Neuronal stem cell (in vitro differentiated cells): ENCODE measurements around the gene BIVM.
A peak's percentile ranks its signal among the peaks of the same experiment; 100 is the strongest.

ENCODE experiments used
- DNase-seq: peaks from one replicate; pipeline ENCODE4 v3.0.0-alpha.2; 2013; ENCODE audit warnings: low spot score
- H2AFZ ChIP-seq: one replicate; pipeline ENCODE4 v1.6.1; 2013; ENCODE audit warnings: mild to moderate bottlenecking, low read length, inconsistent platforms
- H2AK5ac ChIP-seq: 2 replicates; pipeline ENCODE4 v1.6.1; 2013; ENCODE audit warnings: low read depth, mild to moderate bottlenecking, inconsistent platforms, low read length, moderate library complexity, mixed read lengths
- H2BK120ac ChIP-seq: 2 replicates; pipeline ENCODE4 v1.6.1; 2013; ENCODE audit warnings: low read depth, mild to moderate bottlenecking, inconsistent platforms, low read length, moderate library complexity, mixed read lengths
- H2BK12ac ChIP-seq: one replicate; pipeline ENCODE4 v1.6.1; 2013; ENCODE audit warnings: low read length, inconsistent platforms
- H2BK15ac ChIP-seq: 2 replicates; pipeline ENCODE4 v1.6.1; 2013; ENCODE audit warnings: mild to moderate bottlenecking, low read length, inconsistent platforms, mixed read lengths
- H2BK5ac ChIP-seq: one replicate; pipeline ENCODE4 v1.6.1; 2013; ENCODE audit warnings: inconsistent platforms, mild to moderate bottlenecking, low read length, moderate library complexity
- H3K14ac ChIP-seq: one replicate; pipeline ENCODE4 v1.6.1; 2013; ENCODE audit warnings: low read length, inconsistent platforms
- H3K18ac ChIP-seq: 2 replicates; pipeline ENCODE4 v1.6.1; 2013; ENCODE audit warnings: low read length, inconsistent platforms
- H3K23ac ChIP-seq: 2 replicates; pipeline ENCODE4 v1.6.1; 2013; ENCODE audit warnings: low read depth, mild to moderate bottlenecking, mixed read lengths, low read length, inconsistent platforms; ENCODE audit not compliant: poor library complexity
- H3K27ac ChIP-seq: replicated peaks from 3 replicates; pipeline ENCODE4 v1.5.1; 2013; ENCODE audit warnings: low read length, inconsistent platforms
- H3K27me3 ChIP-seq, 3 experiments: 2 replicates each; pipeline ENCODE4 v1.6.1; 2013; ENCODE audit warnings: low read length in 3 of 3, mild to moderate bottlenecking in 2 of 3, inconsistent platforms in 1 of 3, low read depth in 1 of 3, mixed read lengths in 1 of 3, moderate library complexity in 1 of 3; ENCODE audit not compliant: control insufficient read depth in 3 of 3, insufficient read depth in 3 of 3
- H3K36me3 ChIP-seq, 2 donors: replicated peaks in 1 of 2; 2 replicates each; pipeline ENCODE4 v1.6.1; 2013; ENCODE audit warnings: low read length in 2 of 2; ENCODE audit not compliant: control insufficient read depth in 2 of 2, insufficient read depth in 2 of 2
- H3K4ac ChIP-seq: 2 replicates; pipeline ENCODE4 v1.6.1; 2013; ENCODE audit warnings: inconsistent platforms, mild to moderate bottlenecking, low read length, moderate library complexity
- H3K4me1 ChIP-seq, 2 donors: 1 replicate in 1 of 2; 2 replicates in 1 of 2; pipeline ENCODE4 v1.6.1; 2013; ENCODE audit warnings: low read length in 2 of 2, low read depth in 1 of 2; ENCODE audit not compliant: control insufficient read depth in 2 of 2, insufficient read depth in 1 of 2
- H3K4me2 ChIP-seq: one replicate; pipeline ENCODE4 v1.6.1; 2013; ENCODE audit warnings: mild to moderate bottlenecking, low read length, inconsistent platforms; ENCODE audit not compliant: insufficient read depth, poor library complexity, severe bottlenecking
- H3K4me3 ChIP-seq, 2 donors: 2 replicates each; pipeline ENCODE4 v1.5.1; 2013; ENCODE audit warnings: low read length in 2 of 2, mild to moderate bottlenecking in 2 of 2, inconsistent platforms in 1 of 2, moderate library complexity in 1 of 2
- H3K79me1 ChIP-seq: one replicate; pipeline ENCODE4 v1.6.1; 2013; ENCODE audit warnings: low read depth, mild to moderate bottlenecking, inconsistent platforms, low read length, moderate library complexity
- H3K9ac ChIP-seq: one replicate; pipeline ENCODE4 v1.6.1; 2013; ENCODE audit warnings: mild to moderate bottlenecking, low read depth, low read length, inconsistent platforms; ENCODE audit not compliant: poor library complexity
- H3K9me3 ChIP-seq, 2 donors: replicated peaks in 1 of 2; 2 replicates each; pipeline versions ENCODE3 to v1.6.1; 2013; ENCODE audit warnings: low read length in 2 of 2, mild to moderate bottlenecking in 2 of 2, inconsistent platforms in 1 of 2, low read depth in 1 of 2, mixed read lengths in 1 of 2, moderate library complexity in 1 of 2; ENCODE audit not compliant: control insufficient read depth in 2 of 2, insufficient read depth in 1 of 2
- H4K8ac ChIP-seq: one replicate; pipeline ENCODE4 v1.6.1; 2013; ENCODE audit warnings: low read depth, mild to moderate bottlenecking, inconsistent platforms, low read length, moderate library complexity
- H4K91ac ChIP-seq: one replicate; pipeline ENCODE4 v1.6.1; 2013; ENCODE audit warnings: low read length, low read depth, mild to moderate bottlenecking, inconsistent platforms; ENCODE audit not compliant: poor library complexity
- WGBS, 2 donors: extraction: QIAGEN DNeasy Blood & Tissue Kit; methylation state at CpG; one replicate each; pipeline ENCODE4 v1.1.7; 2013; ENCODE audit warnings: missing lambda C conversion rate in 2 of 2, mixed read lengths in 1 of 2; ENCODE audit not compliant: insufficient read length in 2 of 2, insufficient replicate concordance in 1 of 2; ENCODE audit errors: extremely low coverage in 2 of 2; 5-methylcytosine and 5-hydroxymethylcytosine counted together

Gene BIVM

GRCh38 chr13:102873653-102874052, 74.7 kb downstream of the BIVM start:
- Histone ChIP-seq H3K36me3 (peaks cover 0 to 75% of the 10 kb centered on the region in 2 donors), H4K91ac (no peak overlapping the region), H3K4me3 (no peak overlapping the region), H2AK5ac (no peak overlapping the region), H3K27ac (no peak overlapping the region), H2AFZ (no peak overlapping the region), H2BK5ac (no peak overlapping the region), H2BK15ac (no peak overlapping the region), H3K23ac (no peak overlapping the region), H4K8ac (no peak overlapping the region), H3K4ac (no peak overlapping the region), H2BK12ac (no peak overlapping the region), H3K79me1 (no peaks in the 10 kb centered on the region), H3K9me3 (peaks cover 0 to 7% of the 10 kb centered on the region in 2 donors), H3K14ac (no peak overlapping the region), H3K9ac (no peak overlapping the region), H3K18ac (no peak overlapping the region), H3K4me1 (peaks cover 8 to 10% of the 10 kb centered on the region in 2 donors), H3K4me2 (no peak overlapping the region), H3K27me3 (no peaks in the 10 kb centered on the region), H2BK120ac (no peak overlapping the region)
- no peak for DNase-seq
- WGBS, 2 donors: no CpG with 5 or more reads among the region's 3 CpGs

GRCh38 chr13:102875256-102875655, 76.3 kb downstream of the BIVM start:
- Histone ChIP-seq H3K79me1 (no peaks in the 10 kb centered on the region), H3K4ac (no peak overlapping the region), H3K27ac (no peak overlapping the region), H3K14ac (no peak overlapping the region), H3K9me3 (peaks cover 0 to 7% of the 10 kb centered on the region in 2 donors), H4K8ac (no peak overlapping the region), H2AFZ (no peak overlapping the region), H4K91ac (no peak overlapping the region), H2BK12ac (no peak overlapping the region), H2BK15ac (no peak overlapping the region), H3K4me1 (peaks cover 8 to 10% of the 10 kb centered on the region in 2 donors), H3K18ac (no peak overlapping the region), H3K27me3 (no peaks in the 10 kb centered on the region), H3K4me2 (no peak overlapping the region), H3K9ac (no peak overlapping the region), H3K4me3 (no peak overlapping the region), H3K23ac (no peak overlapping the region), H2AK5ac (no peak overlapping the region), H3K36me3 (peaks cover 0 to 59% of the 10 kb centered on the region in 2 donors), H2BK120ac (no peak overlapping the region), H2BK5ac (no peak overlapping the region)
- no CpG with 5 or more reads among the region's 4 CpGs for WGBS, 2 donors
- DNase-seq: no peak

GRCh38 chr13:102877303-102877702, 78.4 kb downstream of the BIVM start:
- DNase-seq: no peak
- no CpG with 5 or more reads among the region's 1 CpG for WGBS, 2 donors

DNA sequence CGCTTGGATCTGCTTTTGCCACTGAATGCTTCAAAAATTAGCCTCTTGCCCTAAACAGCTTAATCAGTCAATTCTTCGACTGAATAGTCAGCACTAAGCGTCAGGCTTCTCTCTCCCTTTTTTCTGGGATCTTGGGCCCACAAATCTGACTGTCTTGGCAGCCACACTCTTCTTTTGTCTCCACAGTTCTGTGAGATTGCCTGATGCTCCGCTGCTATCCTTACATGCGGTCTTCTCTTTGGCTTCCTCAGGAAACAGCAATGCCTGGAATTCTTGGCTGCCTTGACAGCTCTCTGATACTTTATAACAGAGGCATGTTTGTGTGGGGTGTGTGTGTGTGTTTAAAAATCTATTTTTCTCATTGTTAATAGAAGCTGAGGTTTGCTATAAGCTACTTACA, 79.6 kb downstream of the BIVM start:
- Histone ChIP-seq H3K4me2 (no peak overlapping the region), H3K4me3 (no peak overlapping the region), H4K8ac (no peak overlapping the region), H2BK15ac (no peak overlapping the region), H3K27ac (peak overlapping the region; percentile 39), H2BK120ac (no peak overlapping the region), H2AK5ac (no peak overlapping the region), H3K18ac (no peak overlapping the region), H3K9me3 (peaks cover 0 to 7% of the 10 kb centered on the region in 2 donors), H3K4ac (no peak overlapping the region), H4K91ac (no peak overlapping the region), H3K4me1 (peaks cover 6 to 8% of the 10 kb centered on the region in 2 donors), H3K36me3 (peaks cover 0 to 34% of the 10 kb centered on the region in 2 donors), H2AFZ (no peak overlapping the region), H2BK12ac (no peak overlapping the region), H3K23ac (no peak overlapping the region), H3K14ac (no peak overlapping the region), H3K79me1 (no peaks in the 10 kb centered on the region), H3K9ac (no peak overlapping the region), H2BK5ac (no peak overlapping the region), H3K27me3 (no peaks in the 10 kb centered on the region)
- no CpG with 5 or more reads among the region's 5 CpGs for WGBS, 2 donors
- peak; percentile 29 for DNase-seq

More at GRCh38 chr13:102877303-102877702, 78.4 kb downstream of the BIVM start:
- Histone ChIP-seq H2AFZ (no peak overlapping the region), H4K91ac (no peak overlapping the region), H3K23ac (no peak overlapping the region), H2BK12ac (no peak overlapping the region), H3K18ac (no peak overlapping the region), H3K79me1 (no peaks in the 10 kb centered on the region), H2AK5ac (no peak overlapping the region), H3K9me3 (peaks cover 0 to 7% of the 10 kb centered on the region in 2 donors), H4K8ac (no peak overlapping the region), H2BK120ac (no peak overlapping the region), H2BK15ac (no peak overlapping the region), H3K4me1 (peaks cover 6 to 8% of the 10 kb centered on the region in 2 donors), H3K4ac (no peak overlapping the region), H3K4me3 (no peak overlapping the region), H3K27ac (no peak overlapping the region), H3K36me3 (peaks cover 0 to 45% of the 10 kb centered on the region in 2 donors), H3K14ac (no peak overlapping the region), H3K27me3 (no peaks in the 10 kb centered on the region), H3K4me2 (no peak overlapping the region), H2BK5ac (no peak overlapping the region), H3K9ac (no peak overlapping the region)
